GM21737 (cell line): Measurements from ENCODE around the gene DDR2.
"Not testable (repeated sequence)": the region's sequence is repeated elsewhere in the genome, so short reads cannot be mapped to it uniquely, and the experiment has no call there.

Experiments used
- ATAC-seq: cut with Tn5 transposase; IDR thresholded peaks from one replicate; pipeline ENCODE4 v1.9.1; 2021; ENCODE audit warnings: mild to moderate bottlenecking, moderate library complexity; ENCODE audit not compliant: unreplicated experiment

Gene DDR2

DNA sequence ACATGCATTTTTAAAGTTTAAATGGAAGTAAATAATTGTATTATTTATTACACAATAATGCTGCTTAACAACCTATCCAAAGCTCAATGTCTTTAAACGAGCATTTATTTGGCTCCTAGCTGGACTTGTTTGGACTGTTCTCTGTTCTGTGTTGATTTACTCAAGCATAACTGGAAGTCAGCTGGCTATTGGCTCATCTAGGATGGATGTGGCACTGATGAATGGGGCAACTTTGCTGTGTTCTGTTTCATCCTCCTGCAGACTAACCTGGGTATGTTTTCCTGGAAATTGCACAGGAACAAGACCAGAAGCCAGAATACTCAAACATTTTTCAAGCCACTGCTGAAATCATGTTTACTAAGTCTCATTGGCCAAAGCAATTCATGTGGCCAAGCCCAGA lies 87.4 kb downstream of the DDR2 start:
- no peak for ATAC-seq

GRCh38 chr1:162720996-162721395 lies 88.7 kb downstream of the DDR2 start:
- no peak for ATAC-seq

DNA sequence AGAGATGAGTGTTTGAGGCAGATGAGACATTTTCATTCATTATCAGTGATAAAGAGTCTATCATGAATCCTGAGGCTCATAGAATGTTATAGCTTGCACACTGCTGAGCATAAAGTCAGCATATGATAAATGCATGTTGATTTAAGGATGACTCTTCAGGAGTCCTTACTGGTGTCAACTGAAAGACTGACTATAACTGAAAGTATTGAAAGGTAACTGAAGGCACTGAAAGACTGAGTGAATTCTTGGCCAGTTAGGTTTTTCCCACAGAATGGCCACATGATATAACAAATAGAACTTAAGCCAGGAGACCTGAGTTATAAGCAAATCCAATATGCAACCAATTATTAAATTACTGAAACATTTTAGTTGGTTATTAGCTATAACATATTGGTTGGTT lies 89.2 kb downstream of the DDR2 start:
- no peak for ATAC-seq

DNA sequence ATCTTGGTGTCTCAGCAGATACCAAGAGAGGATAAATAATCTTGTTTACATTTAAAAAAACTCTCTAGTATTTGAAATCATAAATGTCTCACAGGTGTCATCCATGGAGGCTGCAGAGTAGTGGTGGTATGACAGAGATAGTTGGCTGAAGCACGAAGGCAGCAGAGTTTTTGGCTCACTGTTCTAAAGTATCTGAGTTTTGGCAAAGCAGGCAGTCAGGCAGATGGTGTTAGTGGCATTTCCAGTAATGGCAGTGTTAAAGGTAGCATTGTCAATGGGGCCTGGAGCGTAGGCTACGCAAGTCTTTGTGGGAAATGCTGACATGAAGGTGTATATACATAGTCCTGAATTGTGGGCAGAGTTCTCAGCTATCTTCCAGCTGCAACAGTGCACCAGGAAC lies 89.8 kb downstream of the DDR2 start:
- ATAC-seq = no peak

DNA sequence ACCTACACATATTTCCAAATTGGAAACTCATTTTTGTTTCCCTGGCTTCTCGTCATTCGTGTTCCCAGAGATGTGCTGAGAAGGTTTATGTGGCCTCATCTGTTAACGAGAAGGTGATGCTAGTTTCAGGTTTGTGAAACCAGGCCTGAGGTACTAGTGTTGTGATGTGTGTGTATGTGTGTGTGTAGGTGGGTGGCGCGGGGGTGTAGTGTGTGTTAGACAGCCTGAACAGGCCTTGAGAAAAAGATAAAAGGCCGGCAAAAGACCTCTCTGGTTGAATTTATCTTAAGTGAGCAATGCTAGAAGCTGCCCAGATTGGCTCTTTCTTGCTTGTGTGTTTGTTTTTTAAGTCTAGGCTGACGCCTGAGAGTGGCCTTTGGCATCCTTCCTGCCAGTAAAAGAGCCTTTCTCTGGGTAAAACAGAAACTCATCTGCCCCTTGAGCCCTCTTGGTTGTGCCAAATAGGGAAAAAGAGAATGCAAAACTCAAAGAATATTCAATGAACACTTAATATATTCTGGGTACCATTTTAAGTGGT lies 92.4 kb downstream of the DDR2 start:
- ATAC-seq = no peak

GRCh38 chr1:162725301-162725837 lies 93.1 kb downstream of the DDR2 start:
- no peak for ATAC-seq

DNA sequence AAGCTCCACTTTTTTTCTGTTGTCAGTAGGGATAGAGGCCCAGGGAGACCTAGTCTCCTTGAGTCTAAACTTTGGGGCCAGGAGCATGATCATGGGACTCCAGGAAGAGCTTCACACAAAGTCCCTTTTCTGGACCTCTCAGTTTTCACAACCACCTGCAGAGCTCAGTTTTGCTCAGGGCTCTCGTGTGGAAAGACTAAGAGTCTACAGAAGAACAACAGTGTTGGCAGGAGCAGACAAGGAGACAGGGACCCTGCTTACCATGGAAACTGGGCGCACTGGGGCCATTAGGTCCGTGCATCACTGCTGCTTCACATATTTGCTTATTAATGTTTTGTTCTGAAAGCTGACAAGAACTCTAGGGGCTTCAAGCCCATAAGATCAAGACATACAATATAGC lies 94.3 kb downstream of the DDR2 start:
- no peak for ATAC-seq

- ATAC-seq = not testable (repeated sequence)
Observed at GRCh38 chr1:162727493-162727892, 95.2 kb downstream of the DDR2 start.

- no peak for ATAC-seq
Observed at GRCh38 chr1:162728573-162728972, 96.3 kb downstream of the DDR2 start.

- not testable (repeated sequence) for ATAC-seq
Observed at GRCh38 chr1:162729195-162729774, 97.0 kb downstream of the DDR2 start.

GRCh38 chr1:162732094-162732493 lies 99.8 kb downstream of the DDR2 start:
- no peak for ATAC-seq

DNA sequence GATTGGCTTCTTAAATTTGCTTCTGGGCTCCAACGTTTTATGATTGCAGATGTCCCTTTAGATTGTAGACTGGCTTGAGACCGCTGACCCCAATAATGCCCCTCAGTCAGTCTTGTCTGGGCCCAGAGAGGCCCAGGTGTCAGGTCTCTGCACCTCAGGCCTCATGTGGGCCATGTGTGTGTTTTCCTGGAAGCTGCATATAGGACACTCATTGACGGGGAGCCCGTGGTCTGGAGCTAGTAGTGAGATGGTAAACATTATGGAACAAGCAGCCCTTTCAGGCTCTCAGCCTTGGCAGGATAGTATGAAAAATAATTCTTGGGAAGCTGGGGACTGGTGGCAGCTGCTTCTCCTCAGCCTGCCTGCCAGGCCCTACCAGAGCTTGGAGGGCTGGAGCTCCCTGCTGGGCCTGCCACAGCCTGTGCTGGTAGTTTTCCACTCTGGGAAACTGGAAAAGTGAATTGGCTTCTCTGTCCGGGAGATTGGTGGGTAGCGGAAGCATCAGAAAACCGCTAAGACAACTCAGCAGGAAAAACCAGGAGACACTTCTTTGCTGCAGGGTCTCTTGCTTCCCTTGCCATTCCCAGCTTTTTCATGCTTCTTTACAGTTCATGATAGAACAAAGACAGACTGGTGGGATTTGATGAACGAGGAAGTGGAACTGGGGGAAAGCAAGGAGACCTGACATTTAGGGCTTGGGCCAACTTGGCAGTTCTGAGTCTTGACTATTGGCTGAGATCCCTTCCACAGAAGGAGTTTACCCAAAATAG lies 100.5 kb downstream of the DDR2 start:
- ATAC-seq = no peak

GRCh38 chr1:162733336-162733590 lies 101.0 kb downstream of the DDR2 start:
- no peak for ATAC-seq

GRCh38 chr1:162734047-162734446 lies 101.8 kb downstream of the DDR2 start:
- no peak for ATAC-seq

DNA sequence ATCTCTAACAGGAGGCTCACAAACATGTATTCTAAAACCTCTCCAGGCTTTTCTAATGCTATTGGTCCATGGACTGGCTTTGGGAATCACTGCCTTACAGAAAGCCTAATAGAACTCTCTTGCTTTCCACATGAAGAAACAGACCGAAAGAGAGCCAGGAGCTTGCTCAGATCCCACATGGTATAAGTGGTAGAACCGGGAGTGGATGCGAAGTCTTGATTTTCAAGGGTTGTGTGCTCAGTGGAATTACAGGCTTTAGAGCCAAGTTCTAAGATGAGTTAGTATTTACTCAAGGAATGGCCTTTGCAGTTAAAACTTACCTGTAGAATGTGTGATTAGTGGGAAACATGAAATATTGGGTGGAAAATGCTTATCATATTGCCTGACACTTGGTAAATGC lies 103.9 kb downstream of the DDR2 start:
- no peak for ATAC-seq

- ATAC-seq = peak; percentile 65
Observed at GRCh38 chr1:162736633-162737067, 104.4 kb downstream of the DDR2 start.

DNA sequence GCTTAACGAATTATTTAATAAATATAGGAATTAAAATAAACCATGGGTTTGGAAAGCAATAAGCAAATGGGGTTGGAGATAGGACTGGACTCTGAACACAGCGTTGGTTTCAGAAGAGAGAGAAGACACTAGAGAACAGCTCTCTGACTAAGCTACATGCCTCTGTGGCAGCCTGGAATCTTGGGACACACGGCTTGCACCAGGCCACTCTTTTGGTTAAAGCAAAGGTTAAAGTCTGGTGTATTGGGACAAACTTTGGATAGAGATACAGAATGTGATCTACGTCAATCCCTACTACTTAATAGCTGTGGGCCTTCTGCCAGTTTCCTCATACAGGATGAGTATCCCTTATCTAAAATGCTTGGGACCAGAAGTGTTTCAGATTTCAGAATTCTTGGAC lies 108.5 kb downstream of the DDR2 start:
- no peak for ATAC-seq

GRCh38 chr1:162741574-162741973 lies 109.3 kb downstream of the DDR2 start:
- ATAC-seq = no peak

- not testable (repeated sequence) for ATAC-seq
Observed at GRCh38 chr1:162746264-162746942, 114.1 kb downstream of the DDR2 start.

DNA sequence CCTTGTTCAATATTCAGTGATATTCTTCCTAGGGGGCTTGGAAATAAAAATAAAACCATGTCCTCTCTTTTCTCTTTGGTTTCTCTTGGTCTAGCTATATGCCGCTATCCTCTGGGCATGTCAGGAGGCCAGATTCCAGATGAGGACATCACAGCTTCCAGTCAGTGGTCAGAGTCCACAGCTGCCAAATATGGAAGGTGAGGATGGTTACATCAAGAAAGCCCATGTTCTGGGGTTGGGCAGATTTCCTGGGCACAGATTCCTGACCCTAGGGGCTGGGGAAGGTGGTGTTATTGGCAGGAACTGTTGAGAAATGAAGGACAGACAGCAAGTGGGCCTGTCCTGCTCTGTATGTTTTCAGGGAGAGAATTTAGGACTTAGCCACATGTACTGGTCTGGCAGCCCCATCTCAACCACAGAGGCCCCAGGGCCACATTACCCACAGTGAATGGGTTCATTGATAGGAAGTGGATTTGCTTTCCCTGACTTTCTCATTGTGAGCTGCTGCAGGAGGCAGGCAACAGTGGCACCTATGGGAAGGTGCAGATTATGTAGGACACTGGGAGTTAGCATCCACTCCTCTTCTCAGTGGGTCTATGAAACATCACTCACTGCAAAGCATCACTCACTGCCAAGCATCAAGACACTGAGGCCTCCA lies 120.9 kb downstream of the DDR2 start:
- no peak for ATAC-seq

GRCh38 chr1:162753998-162754585 lies 121.8 kb downstream of the DDR2 start:
- no peak for ATAC-seq
